IPS-11a (cell line): ENCODE results near the gene NABP2.

ENCODE experiments used
- H3K4me3 ChIP-seq: one replicate; pipeline ENCODE4 v1.5.1; 2013; ENCODE audit warnings: low read depth, low read length, control low read depth

Gene NABP2

GRCh38 chr12:56212361-56212760 is 11.8 kb upstream of the NABP2 start:
- no peak overlapping the region for H3K4me3 ChIP-seq

- no peak overlapping the region for H3K4me3 ChIP-seq
Measured at GRCh38 chr12:56213878-56214277, 10.3 kb upstream of the NABP2 start.

GRCh38 chr12:56216461-56216860 is 7.7 kb upstream of the NABP2 start:
- H3K4me3 ChIP-seq = no peak overlapping the region

- H3K4me3 ChIP-seq = no peak overlapping the region
Measured at GRCh38 chr12:56219840-56220239, 4.3 kb upstream of the NABP2 start.

- H3K4me3 ChIP-seq = peak overlapping the region; percentile 92
Measured at GRCh38 chr12:56220611-56221231, 3.4 kb upstream of the NABP2 start.

- peak overlapping the region; percentile 92 for H3K4me3 ChIP-seq
Measured at GRCh38 chr12:56221232-56221756, 2.8 kb upstream of the NABP2 start.

GRCh38 chr12:56221757-56222530 is 2.2 kb upstream of the NABP2 start, which contains the start of gene RNF41:
Gene RNF41 (minus strand): TSS chr12:56221922. CDS start chr12:56214047, 7,875 bp downstream.
- peak within 1 kb of the TSS; percentile 92 for H3K4me3 ChIP-seq

GRCh38 chr12:56222531-56222895 is 1.6 kb upstream of the NABP2 start:
- peak overlapping the region; percentile 92 for H3K4me3 ChIP-seq

- H3K4me3 ChIP-seq = no peak overlapping the region
Measured at GRCh38 chr12:56223571-56224101, 506 bp upstream of the NABP2 start.

GRCh38 chr12:56224954-56225353 is 812 bp downstream of the NABP2 start:
- no peak overlapping the region for H3K4me3 ChIP-seq

- no peak overlapping the region for H3K4me3 ChIP-seq
Measured at GRCh38 chr12:56229082-56229481, 4.9 kb downstream of the NABP2 start.

- no peak within 1 kb of the TSS for H3K4me3 ChIP-seq
Measured at GRCh38 chr12:56229916-56230431, 5.8 kb downstream of the NABP2 start, which contains the start of gene SLC39A5. Gene SLC39A5 (plus strand): TSS chr12:56230051. CDS start chr12:56231275, 1,224 bp downstream.

- H3K4me3 ChIP-seq = no peak overlapping the region
Measured at GRCh38 chr12:56230432-56231183, 6.5 kb downstream of the NABP2 start.

- H3K4me3 ChIP-seq = no peak overlapping the region
Measured at GRCh38 chr12:56231184-56231582, 7.0 kb downstream of the NABP2 start.

- H3K4me3 ChIP-seq = no peak overlapping the region
Measured at GRCh38 chr12:56234746-56235436, 10.7 kb downstream of the NABP2 start.

GRCh38 chr12:56236091-56236490 is 11.9 kb downstream of the NABP2 start:
- H3K4me3 ChIP-seq = no peak overlapping the region

- H3K4me3 ChIP-seq = no peak overlapping the region
Measured at GRCh38 chr12:56236985-56237384, 12.8 kb downstream of the NABP2 start.

GRCh38 chr12:56237552-56237951 is 13.4 kb downstream of the NABP2 start:
- no peak overlapping the region for H3K4me3 ChIP-seq

- H3K4me3 ChIP-seq = no peak overlapping the region
Measured at GRCh38 chr12:56241424-56242303, 17.5 kb downstream of the NABP2 start.
